GM19238 (cell line): ENCODE measurements around the gene COG5.

Source experiments
- DNase-seq: peaks from one replicate; pipeline ENCODE4 v3.0.0; 2011; ENCODE audit warnings: low spot score; ENCODE audit not compliant: insufficient read length

Gene COG5

DNA sequence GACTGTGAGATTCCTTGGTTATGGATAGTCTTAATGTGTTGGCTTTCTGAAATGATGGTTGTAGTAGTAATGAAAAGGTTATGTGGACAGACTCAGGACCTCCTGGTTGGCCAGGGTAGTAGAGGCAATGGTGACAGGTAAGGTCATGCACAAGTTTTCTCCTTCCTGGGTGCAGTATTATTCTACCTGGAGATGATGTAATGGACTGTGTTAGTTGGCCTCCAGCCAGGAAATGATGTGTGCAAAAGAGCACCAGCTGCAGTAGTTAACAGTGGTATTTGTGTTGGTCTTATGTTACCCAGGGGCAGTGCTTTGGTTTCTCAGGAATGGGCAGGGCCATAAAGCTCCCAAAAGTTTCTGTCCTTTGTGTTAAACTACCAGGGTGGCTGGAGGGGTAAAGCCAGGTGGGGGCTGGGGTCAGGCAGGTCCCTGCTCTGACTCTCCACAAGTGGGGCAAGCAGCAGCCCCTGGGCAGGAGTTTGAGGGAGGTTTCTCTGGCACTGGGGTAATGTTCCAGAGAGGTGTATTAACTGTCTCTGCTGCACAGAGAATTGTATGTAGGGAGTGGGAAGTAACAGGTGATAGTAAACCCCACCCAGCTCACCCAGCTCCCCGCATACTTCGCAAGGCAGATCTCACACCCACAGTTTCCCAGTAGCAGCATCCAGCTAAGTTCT lies 57.6 kb downstream of the COG5 start:
- DNase-seq, result no peak

DNA sequence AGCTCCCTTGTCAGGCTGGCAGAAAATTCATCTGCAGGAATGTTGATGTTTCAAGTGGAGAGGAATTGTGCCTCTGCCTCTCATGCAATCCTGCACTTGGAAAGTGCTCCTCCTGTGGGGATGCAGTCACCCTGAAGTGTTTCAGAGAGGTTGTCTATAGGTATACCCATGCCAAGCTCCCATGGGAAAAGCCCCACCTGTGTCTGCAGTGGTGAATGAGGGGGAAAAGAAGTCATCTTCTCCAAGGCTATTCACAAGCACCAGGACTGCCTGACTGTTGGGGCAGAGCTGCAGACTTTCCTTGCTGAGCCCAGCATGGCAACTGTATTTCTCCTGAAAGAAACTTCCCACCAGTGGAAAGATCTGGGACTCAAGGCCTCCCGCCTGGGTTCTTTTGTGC lies 58.4 kb downstream of the COG5 start:
- DNase-seq, result no peak

DNA sequence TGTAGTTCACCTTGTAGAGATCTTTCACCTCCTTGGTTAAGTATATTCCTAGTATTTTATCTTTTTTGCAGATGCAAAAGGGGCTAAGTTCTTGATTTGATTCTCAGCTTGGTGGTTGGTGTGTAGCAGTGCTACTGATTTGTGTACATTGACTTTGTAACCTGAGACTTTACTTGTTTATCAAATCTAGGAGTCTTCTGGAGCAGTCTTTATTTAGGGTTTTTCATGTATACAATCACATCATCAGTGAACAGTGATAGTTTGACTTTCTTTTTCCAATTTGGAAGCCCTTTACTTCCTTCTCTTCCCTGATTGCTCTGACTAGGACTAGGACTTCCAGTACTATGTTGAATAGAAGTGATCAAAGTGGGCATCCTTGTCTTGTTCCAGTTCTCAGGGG lies 60.0 kb downstream of the COG5 start:
- DNase-seq, result no peak

GRCh38 chr7:107502797-107503196 lies 60.9 kb downstream of the COG5 start:
- DNase-seq, result no peak

DNA sequence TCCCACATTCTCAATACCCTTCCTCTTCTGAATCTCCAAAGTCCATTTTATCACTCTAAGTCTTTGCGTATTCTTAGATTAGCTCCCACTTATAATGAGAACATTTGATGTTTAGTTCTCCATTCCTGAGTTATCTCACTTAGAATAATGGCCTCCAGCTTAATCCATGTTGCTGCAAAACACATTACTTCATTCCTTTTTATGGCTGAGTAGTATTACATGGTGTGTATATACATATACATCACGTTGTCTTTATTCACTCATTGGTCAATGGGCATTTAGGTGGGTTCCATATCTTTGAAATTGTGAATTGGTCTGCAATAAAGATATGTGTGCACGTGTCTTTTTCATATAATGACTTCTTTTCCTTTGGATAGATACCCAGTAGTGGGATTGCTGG lies 61.6 kb downstream of the COG5 start:
- DNase-seq, result no peak

GRCh38 chr7:107501593-107501992 lies 62.1 kb downstream of the COG5 start:
- no peak for DNase-seq

DNA sequence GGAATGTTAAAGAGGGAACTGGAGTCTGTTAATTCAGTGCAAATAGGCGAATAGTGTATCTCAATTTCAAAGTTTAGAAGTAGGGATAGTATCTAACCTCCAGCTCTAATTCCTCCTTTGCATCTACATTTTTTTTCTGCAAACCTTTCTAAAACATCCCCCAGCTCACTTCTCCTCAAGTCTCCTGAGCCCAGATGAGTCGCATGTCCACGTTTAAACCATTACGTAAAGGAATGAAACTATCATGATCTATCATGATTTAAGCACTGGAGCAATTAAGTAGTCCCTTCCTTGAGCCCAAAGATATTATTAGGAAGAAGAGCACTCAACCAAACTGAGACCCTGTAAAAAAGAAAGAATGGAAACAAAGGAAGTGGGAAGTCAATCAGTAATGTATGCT lies 64.0 kb downstream of the COG5 start:
- DNase-seq, result no peak

DNA sequence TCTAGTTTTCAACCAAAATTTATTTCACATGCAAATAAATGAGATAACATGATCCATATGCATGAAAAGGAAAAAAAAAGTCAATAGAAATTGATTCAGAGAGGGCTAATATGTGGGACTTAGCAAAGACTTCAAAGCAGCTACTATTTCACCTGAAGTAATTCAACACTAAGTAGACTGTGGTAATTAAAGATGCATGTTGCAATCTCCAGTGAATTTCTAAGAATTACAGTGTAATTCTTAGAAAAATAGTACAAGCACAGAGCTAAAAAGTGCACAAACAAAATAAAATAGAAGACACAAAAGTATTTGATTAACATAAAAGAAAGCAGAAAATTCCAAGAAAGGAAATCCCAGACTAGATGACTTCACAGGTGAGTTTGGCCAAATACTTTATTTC lies 68.2 kb downstream of the COG5 start:
- DNase-seq, result no peak

GRCh38 chr7:107494884-107495283 lies 68.8 kb downstream of the COG5 start:
- DNase-seq, result no peak

GRCh38 chr7:107494315-107494751 lies 69.4 kb downstream of the COG5 start:
- DNase-seq, result no peak

GRCh38 chr7:107492875-107493274 lies 70.8 kb downstream of the COG5 start:
- no peak for DNase-seq

- no peak for DNase-seq
Observed at GRCh38 chr7:107486041-107486440, 77.7 kb downstream of the COG5 start.

DNA sequence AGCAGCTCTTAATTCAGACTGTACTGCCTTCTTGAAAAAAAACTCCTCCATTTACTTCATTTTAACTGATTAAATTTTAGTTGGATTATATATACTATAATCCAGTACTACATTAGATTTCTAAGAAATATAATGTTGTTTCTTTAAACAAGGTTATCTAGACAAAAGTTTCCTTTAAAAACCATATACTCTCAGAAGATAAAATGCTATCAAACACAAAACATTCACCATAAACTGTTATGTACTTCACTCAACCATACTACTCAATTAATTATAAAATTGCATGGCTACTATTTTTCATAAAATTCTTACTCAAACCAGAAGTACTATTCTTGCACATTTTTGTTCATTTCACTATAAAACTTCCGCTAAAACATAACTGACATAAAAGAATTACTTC lies 81.1 kb downstream of the COG5 start:
- no peak for DNase-seq

- no peak for DNase-seq
Observed at GRCh38 chr7:107480932-107481331, 82.8 kb downstream of the COG5 start.

DNA sequence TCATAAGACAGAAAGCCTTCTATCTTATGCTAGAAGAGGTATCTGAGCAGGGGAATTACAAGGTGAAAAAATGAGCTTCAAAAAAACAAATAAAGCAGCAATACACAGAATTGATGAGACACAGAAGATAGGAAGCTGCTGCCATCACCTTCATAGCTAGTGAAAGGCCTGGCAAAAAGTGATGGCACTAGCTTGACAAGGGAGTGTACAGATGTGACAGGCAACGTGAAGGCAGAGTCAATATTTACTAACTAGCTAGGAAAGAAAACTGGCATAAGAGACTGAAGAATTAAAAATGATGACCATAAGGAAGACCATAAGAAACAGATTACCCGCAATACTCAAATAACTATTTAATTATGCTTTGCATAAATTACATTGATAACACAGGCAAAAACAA lies 84.4 kb downstream of the COG5 start:
- no peak for DNase-seq

DNA sequence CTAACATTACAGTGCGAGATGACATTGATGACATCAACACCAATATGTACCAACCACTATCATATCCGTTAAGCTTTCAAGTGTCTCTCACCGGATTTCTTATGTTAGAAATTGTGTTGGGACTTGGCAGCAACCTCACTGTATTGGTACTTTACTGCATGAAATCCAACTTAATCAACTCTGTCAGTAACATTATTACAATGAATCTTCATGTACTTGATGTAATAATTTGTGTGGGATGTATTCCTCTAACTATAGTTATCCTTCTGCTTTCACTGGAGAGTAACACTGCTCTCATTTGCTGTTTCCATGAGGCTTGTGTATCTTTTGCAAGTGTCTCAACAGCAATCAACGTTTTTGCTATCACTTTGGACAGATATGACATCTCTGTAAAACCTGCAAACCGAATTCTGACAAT lies 89.6 kb downstream of the COG5 start:
- no peak for DNase-seq

DNA sequence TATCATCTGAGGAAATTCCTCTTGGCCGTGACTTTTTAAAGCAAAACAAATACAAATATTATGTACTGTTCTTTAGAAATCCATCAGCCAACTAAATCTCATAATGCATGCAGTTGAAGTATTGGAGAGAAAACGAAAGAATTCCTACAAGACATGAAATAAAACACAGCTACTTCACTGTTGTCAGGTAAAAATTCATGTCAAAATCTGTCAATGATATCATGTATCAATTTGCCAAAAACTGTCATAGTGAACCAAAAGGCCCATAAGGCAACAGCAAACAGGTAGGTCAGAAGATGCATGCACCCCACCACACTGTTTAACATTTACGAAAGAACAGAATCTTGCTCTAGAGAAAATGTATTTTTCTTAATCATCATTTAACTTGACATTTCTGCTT lies 91.6 kb downstream of the COG5 start:
- no peak for DNase-seq

DNA sequence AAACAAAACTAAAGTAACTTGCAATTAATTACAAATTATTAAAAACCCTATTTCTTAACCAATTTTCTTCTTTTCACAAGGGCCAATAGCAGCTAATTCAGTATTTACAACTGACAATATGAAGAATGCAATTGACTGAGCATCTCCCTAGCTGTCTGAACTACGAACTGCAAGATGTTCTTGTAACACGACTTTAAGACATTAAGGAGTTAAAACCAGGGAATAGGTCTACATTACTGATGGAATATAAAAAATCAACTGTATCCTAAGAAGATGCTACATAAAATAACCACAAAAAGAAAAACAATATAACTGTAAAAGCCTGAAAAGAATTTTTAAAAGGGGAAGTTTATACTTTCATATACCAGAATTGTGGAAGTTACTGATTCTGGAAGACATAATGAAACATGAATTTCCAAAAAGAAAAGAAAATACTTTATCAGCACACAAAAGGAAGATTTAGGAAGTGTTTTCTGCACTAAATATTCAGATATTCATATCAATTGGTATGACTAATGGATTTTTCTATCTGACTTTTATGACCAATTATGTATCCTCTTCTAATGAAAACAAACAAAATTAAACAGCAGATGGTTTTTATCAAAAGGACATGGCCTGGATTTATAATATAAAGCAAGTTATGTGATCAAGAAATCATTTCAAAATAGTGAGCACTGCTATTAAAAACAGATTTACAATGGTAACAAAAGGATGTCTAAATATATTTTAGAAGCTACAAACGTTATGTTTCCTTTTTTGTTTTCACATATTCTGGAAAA lies 92.2 kb downstream of the COG5 start:
- DNase-seq, result no peak

DNA sequence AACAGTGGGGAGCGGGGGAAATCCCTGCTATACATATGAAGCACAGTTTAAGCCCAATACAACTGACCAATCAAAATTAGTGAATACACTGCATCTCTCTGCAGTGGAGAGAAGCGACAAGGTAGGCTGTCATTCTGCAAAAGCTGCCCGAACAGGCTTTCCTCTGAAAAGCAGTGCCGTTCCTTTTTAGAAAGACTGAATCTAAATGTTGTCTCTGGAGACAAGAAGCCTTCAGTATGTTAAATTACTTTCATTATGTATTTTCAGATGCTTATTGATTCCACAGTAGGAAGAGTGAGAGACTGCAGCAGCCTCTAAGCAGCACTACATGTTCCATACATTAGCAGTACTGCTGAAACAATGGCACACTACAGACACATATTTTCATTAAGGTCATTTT lies 93.8 kb downstream of the COG5 start, which contains the start of gene GPR22:
TSS of gene GPR22 (plus strand) at position 129 of the 400 bp plus-strand sequence. CDS start 4,004 bp downstream, outside the sequence.
- DNase-seq, result no peak

DNA sequence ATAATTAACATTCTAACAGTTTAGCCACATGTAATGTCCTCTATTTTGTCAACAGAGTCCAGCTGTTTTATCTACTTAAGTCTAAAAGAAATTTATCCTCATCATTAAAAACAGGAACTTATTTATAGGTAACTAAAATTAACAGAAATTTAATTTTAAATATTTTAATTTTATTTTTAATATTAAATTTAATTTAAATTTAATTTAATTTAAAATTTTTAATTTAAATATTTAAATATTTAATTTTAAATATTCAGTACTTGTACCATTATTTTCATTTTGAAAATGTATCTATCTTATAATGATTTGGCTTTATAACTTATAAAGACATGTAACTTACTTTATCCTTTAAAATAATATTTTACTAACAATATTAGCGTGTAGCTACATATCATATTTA lies 94.9 kb downstream of the COG5 start:
- no peak for DNase-seq

GRCh38 chr7:107467972-107468371 lies 95.7 kb downstream of the COG5 start:
- DNase-seq, result no peak

- DNase-seq, result no peak
Observed at GRCh38 chr7:107464666-107465226, 99.0 kb downstream of the COG5 start.
